RWPE1 (cell line): ENCODE data around the gene PBX3.

Source experiments
- CTCF ChIA-PET: fragments of 350-600 bp; sonication (Branson Sonifier 250); formaldehyde crosslinking; extraction: SDS; loops from one replicate; lab custom pipeline; 2021; lab: Yijun Ruan, JAX
- POLR2A ChIA-PET: fragments of 400-600 bp; formaldehyde crosslinking; extraction: SDS; loops from one replicate; lab custom pipeline; 2020; ENCODE audit warnings: antibody characterized with exemption; ENCODE audit not compliant: low non-redundant PET; lab: Yijun Ruan, JAX
- DNase-seq: peaks from one replicate; pipeline ENCODE4 v3.0.0; 2012; ENCODE audit warnings: low spot score
- H3K27ac ChIP-seq: fragments of 450-650 bp; 2 replicates; pipeline ENCODE4 v1.5.1; 2017
- TF ChIP-seq, protein P1 (sequence below): fragments of 450-650 bp; conservative IDR thresholded peaks from 2 replicates; pipeline ENCODE4 v1.5.1; 2017; ENCODE audit warnings: low read depth, mild to moderate bottlenecking

Gene PBX3

DNA sequence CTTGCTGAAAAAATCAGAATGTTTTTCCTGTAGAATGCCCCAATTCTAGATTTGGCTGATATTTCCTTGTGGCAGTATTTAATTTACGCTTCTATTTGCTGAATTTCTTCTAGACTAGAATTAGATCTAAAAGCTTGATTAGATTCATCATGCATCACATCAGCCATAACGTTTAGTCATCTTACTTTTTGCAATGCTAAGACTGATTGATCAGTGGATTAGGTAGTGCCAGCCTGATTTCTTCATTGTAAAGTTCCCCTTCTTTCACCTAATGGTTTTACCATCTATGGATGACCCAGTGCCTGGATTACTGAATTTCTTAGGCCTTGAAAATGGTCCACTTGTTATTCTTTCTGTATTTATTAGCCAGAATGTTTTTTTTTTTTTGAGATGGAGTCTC lies 83.9 kb downstream of the PBX3 start:
- POLR2A ChIA-PET = no interaction called here
- CTCF ChIA-PET = interaction anchor here (0.7 kb wide), 1 partner anchor 568 kb away, joined by 5 read pairs; no protein-coding TSS in a partner anchor
- no peak overlapping the region for H3K27ac ChIP-seq
- DNase-seq = no peak
- TF ChIP-seq, protein P1, sequence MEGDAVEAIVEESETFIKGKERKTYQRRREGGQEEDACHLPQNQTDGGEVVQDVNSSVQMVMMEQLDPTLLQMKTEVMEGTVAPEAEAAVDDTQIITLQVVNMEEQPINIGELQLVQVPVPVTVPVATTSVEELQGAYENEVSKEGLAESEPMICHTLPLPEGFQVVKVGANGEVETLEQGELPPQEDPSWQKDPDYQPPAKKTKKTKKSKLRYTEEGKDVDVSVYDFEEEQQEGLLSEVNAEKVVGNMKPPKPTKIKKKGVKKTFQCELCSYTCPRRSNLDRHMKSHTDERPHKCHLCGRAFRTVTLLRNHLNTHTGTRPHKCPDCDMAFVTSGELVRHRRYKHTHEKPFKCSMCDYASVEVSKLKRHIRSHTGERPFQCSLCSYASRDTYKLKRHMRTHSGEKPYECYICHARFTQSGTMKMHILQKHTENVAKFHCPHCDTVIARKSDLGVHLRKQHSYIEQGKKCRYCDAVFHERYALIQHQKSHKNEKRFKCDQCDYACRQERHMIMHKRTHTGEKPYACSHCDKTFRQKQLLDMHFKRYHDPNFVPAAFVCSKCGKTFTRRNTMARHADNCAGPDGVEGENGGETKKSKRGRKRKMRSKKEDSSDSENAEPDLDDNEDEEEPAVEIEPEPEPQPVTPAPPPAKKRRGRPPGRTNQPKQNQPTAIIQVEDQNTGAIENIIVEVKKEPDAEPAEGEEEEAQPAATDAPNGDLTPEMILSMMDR = no peak

DNA sequence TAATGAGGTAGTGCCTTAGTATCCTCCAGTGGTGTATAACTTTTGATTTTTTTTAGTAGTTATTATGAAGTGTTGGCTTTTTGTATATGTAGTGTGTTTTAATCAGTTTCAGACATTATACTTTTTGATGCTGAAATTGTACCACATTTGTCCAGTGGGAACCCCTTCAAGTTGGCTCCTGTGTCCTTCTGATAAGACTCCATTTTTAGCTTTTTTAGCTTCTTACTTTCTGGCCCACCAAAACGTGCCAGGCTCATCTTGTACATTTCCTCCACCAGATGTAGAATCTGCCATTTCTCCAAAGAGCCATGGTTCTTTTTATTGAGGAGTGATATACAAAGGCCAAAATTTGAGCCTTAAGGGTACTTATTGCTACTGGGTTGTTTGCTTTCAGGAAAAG lies 84.4 kb downstream of the PBX3 start:
- POLR2A ChIA-PET = no interaction called here
- CTCF ChIA-PET = no interaction called here
- no peak for DNase-seq
- no peak overlapping the region for H3K27ac ChIP-seq
- TF ChIP-seq, protein P1 = no peak

DNA sequence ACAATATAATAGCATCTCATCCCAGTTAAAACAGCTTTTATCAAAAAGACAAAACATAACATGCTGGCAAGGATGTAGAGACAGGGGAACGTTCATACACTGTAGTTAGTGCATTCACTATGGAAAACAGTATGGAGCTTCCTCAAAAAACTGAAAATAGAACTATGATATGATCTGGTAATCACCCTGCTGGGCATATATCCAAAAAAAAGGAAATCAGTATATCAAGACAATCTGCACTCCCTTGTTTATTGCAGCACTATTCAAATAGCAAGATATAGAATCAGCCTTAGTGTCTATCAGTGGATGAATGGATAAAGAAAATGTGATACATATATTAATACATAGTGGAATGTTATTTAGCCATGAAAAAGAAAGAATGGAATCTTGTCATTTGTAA lies 88.5 kb downstream of the PBX3 start:
- TF ChIP-seq, protein P1 = no peak
- POLR2A ChIA-PET = no interaction called here
- CTCF ChIA-PET = interaction anchor here (0.5 to 0.8 kb wide), 4 partner anchors 69 to 969 kb away, joined by 3 read pairs; no protein-coding TSS in a partner anchor
- no peak for DNase-seq
- H3K27ac ChIP-seq = no peak overlapping the region

DNA sequence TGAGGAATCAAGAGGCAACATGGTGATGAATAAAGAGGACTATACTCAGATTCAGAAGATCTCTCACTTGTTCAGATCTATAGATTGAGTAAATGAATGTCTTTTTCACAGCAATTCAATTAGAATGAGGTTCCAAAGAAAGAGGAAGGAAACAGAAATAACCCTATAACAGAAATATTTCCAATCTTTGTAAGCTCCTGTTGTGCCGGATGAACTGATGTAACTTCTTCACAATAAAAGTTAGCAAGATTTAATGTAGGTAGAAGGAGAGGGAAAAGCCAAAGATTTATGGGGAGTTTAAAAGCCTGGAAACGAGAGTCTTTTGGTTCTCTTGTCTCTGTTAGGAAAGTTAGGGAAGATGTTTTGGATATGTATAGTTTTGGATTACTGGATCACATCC lies 92.1 kb downstream of the PBX3 start:
- DNase-seq = no peak
- TF ChIP-seq, protein P1 = no peak

DNA sequence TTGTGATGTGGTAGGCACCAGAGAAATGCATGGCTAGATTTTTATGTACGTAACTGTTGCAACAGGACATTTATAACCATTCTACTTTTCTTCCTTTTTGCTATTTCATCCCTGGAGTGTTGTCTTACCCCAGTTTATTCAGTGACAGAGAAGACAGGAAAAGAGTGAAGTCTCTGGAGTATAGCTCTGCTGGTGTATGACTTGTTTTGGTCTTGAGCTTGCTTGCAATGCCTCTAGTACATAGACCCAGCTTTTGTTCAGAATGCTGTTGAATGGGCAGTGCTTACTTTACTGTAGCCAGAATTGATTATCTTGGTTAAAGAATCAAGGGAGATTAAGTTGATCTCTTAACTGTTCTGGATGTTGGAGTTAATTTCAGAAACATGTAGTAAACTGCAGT lies 94.3 kb downstream of the PBX3 start:
- CTCF ChIA-PET = no interaction called here
- no peak for DNase-seq
- POLR2A ChIA-PET = no interaction called here

More for the DNA sequence above, 92.1 kb downstream of the PBX3 start:
- H3K27ac ChIP-seq = no peak overlapping the region
- ChIA-PET POLR2A (interaction anchor here (0.6 kb wide), 1 partner anchor 27 kb away, joined by 3 read pairs; no protein-coding TSS in a partner anchor), CTCF (no interaction called here)

DNA sequence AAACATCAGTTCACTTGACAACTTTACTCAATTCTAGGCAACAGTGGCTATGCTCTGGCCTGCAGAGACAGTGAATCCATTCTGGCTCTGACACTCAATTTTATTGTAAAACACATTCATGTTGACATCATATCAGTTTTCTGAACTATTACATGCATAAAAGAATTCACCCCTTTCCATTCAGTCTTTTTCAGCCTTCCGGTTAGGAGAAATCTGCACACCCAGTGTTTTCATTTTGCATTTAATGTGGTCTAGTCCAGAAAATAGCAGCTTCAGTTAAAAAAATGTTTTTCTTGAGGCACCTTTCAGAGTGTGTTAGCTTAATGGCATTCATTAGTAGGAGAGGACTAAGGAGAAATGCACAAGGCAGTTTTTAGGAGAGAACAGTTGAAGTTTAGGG lies 95.1 kb downstream of the PBX3 start:
- ChIA-PET CTCF (no interaction called here), POLR2A (no interaction called here)
- DNase-seq = no peak
- TF ChIP-seq, protein P1 = no peak
- H3K27ac ChIP-seq = no peak overlapping the region

More for the DNA sequence above, 94.3 kb downstream of the PBX3 start:
- TF ChIP-seq, protein P1 = no peak
- H3K27ac ChIP-seq = no peak overlapping the region

DNA sequence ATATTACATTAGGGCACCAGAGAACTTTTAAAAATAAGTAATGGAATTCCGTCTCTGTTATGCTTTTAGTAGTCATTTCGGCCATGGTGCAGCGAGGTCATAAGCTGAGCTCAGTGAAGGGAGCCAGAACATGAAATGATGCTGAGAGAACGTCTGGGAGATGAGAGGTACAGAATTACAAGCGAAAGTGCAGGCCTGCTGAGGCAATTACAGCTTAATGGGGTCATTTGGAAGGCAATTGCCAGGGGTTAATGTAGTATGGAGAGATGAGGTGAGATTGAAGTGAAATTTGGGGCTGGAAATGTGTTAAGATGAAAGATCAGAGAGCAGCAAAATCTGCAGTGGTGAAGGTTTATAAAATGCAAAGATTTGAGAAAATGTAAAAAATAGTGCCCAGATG lies 96.5 kb downstream of the PBX3 start:
- ChIA-PET CTCF (interaction anchor here (0.6 kb wide), 2 partner anchors 48 to 92 kb away, joined by 3 to 4 read pairs; no protein-coding TSS in a partner anchor), POLR2A (no interaction called here)
- no peak for DNase-seq
- TF ChIP-seq, protein P1 = no peak
- no peak overlapping the region for H3K27ac ChIP-seq
